Liver (tissue), 3 donors: Measurements from ENCODE around the gene FOXO1.

Source experiments
- JUND ChIP-seq, 2 donors: IDR thresholded peaks; 2 replicates each; pipeline ENCODE4 v1.6.1; 2016; ENCODE audit warnings: antibody characterized with exemption in 2 of 2
- TAF1 ChIP-seq: conservative IDR thresholded peaks from 2 replicates; pipeline ENCODE4 v1.6.1; 2016; ENCODE audit warnings: antibody characterized with exemption, mild to moderate bottlenecking
- TF ChIP-seq, protein P1 (sequence below): fragments of 150-350 bp; IDR thresholded peaks from 2 replicates; pipeline ENCODE4 v1.5.1; 2017; ENCODE audit warnings: improper control_type of control experiment, low read depth, low read length; ENCODE audit not compliant: missing input control
- TF ChIP-seq, protein P2 (sequence below): IDR thresholded peaks from 2 replicates; pipeline ENCODE4 v1.6.1; 2016; ENCODE audit warnings: antibody characterized with exemption, mild to moderate bottlenecking
- donor health status: healthy.
- donor health status: healthy.

DNA sequence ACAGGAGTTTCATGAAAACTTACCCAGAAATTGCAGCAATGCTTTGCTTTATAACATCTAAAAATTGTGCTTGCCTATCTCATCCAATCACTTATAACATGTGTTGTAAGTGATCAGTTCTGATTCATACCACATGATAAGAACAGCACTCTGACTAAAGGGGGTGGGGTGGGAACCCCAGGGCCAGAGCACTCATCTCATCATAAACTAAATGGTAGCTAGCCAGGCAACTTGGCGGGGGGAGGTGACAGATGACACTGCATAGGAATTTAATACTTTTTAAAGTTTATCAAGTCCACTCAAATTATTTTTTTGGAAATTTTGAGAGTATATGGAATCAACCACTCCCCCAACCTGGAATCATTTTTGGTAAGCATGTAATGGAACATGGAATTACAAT, 42.1 kb downstream of the FOXO1 start:
- TF ChIP-seq, protein P1, sequence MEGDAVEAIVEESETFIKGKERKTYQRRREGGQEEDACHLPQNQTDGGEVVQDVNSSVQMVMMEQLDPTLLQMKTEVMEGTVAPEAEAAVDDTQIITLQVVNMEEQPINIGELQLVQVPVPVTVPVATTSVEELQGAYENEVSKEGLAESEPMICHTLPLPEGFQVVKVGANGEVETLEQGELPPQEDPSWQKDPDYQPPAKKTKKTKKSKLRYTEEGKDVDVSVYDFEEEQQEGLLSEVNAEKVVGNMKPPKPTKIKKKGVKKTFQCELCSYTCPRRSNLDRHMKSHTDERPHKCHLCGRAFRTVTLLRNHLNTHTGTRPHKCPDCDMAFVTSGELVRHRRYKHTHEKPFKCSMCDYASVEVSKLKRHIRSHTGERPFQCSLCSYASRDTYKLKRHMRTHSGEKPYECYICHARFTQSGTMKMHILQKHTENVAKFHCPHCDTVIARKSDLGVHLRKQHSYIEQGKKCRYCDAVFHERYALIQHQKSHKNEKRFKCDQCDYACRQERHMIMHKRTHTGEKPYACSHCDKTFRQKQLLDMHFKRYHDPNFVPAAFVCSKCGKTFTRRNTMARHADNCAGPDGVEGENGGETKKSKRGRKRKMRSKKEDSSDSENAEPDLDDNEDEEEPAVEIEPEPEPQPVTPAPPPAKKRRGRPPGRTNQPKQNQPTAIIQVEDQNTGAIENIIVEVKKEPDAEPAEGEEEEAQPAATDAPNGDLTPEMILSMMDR, result no peak
- TF ChIP-seq TAF1 (no peak), JUND (IDR thresholded peaks at IDR 0.05) (no peak)
- TF ChIP-seq, protein P2, sequence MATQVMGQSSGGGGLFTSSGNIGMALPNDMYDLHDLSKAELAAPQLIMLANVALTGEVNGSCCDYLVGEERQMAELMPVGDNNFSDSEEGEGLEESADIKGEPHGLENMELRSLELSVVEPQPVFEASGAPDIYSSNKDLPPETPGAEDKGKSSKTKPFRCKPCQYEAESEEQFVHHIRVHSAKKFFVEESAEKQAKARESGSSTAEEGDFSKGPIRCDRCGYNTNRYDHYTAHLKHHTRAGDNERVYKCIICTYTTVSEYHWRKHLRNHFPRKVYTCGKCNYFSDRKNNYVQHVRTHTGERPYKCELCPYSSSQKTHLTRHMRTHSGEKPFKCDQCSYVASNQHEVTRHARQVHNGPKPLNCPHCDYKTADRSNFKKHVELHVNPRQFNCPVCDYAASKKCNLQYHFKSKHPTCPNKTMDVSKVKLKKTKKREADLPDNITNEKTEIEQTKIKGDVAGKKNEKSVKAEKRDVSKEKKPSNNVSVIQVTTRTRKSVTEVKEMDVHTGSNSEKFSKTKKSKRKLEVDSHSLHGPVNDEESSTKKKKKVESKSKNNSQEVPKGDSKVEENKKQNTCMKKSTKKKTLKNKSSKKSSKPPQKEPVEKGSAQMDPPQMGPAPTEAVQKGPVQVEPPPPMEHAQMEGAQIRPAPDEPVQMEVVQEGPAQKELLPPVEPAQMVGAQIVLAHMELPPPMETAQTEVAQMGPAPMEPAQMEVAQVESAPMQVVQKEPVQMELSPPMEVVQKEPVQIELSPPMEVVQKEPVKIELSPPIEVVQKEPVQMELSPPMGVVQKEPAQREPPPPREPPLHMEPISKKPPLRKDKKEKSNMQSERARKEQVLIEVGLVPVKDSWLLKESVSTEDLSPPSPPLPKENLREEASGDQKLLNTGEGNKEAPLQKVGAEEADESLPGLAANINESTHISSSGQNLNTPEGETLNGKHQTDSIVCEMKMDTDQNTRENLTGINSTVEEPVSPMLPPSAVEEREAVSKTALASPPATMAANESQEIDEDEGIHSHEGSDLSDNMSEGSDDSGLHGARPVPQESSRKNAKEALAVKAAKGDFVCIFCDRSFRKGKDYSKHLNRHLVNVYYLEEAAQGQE, result no peak
